ENCODE data around the gene ACAP2. TPM values are rescaled to one million over a fixed set of nuclear protein-coding genes. Genes with fewer than 3 reads are reported as not detected.
A peak's percentile ranks its signal among the peaks of the same experiment; 100 is the strongest.

ACAP2 gene
- polyA plus RNA-seq, 3 donors, result 41.5 to 96.5 (median 71.6) TPM

DNA sequence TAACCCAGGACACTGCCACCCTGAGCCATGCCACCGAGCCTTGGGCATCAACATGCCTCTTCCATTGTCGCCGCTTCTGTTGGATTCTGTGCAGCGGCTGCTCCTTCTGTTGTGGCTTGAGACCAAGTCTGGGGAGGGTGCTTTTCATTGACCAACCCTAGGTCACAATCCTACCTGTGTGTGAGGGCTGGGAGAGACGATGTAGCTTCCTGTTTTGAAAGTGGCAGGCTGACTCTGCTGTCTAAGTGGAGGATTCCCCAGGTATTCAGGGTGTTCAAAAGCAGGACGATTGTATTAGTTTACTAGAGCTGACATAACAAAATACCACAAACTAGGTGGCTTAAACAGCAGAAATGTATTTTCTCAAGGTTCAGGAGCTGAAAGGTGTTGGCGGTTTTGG is 13.0 kb upstream of the ACAP2 start:
- Histone ChIP-seq H3K4me2 (replicated peaks; ENCODE audit: extremely low read depth, low read length, poor library complexity, severe bottlenecking) (no peak overlapping the region), H3K9ac (ENCODE audit: insufficient read depth, low read length, poor library complexity, severe bottlenecking) (no peak overlapping the region), H4K20me1 (ENCODE audit: insufficient read depth, low read length) (no peaks in the 10 kb centered on the region), H3K27ac (ENCODE audit: low read depth in 1 of 2, low read length in 2 of 2) (no peak overlapping the region), H3K9me3 (replicated peaks in 1 of 2; ENCODE audit: control insufficient read depth in 1 of 2, insufficient read depth in 1 of 2, low read length in 2 of 2) (no peaks in the 10 kb centered on the region), H3K27me3 (ENCODE audit: control insufficient read depth in 2 of 2, insufficient read depth in 2 of 2, low read length in 2 of 2) (no peaks in the 10 kb centered on the region), H3K79me2 (ENCODE audit: insufficient read depth, low read length) (no peaks in the 10 kb centered on the region), H3K36me3 (replicated peaks in 1 of 2; ENCODE audit: control insufficient read depth in 1 of 2, insufficient read depth in 2 of 2, low read length in 2 of 2) (no peaks in the 10 kb centered on the region), H3K4me1 (ENCODE audit: control insufficient read depth in 1 of 2, insufficient read depth in 2 of 2, low read length in 2 of 2) (peaks cover 34 to 44% of the 10 kb centered on the region in 2 donors), H3K4me3 (replicated peaks in 1 of 3; ENCODE audit: low read depth in 2 of 3, low read length in 3 of 3) (no peak overlapping the region), H2AFZ (ENCODE audit: insufficient read depth, low read depth, low read length, poor library complexity, severe bottlenecking) (no peak overlapping the region)
- no peak for DNase-seq
- Mint-ChIP-seq H3K4me1 (peaks cover 44% of the 10 kb centered on the region), H3K27ac (no peak overlapping the region), H3K27me3 (ENCODE audit: low read depth in 3 of 3) (peaks cover 0 to 3% (median 2%) of the 10 kb centered on the region in 3 donors), H3K4me3 (no peak overlapping the region), H3K36me3 (no peaks in the 10 kb centered on the region), H3K9me3 (no peaks in the 10 kb centered on the region)
- 98% methylated on average over 4 of the region's 7 CpGs for WGBS (ENCODE audit: insufficient coverage)
- intact Hi-C loops (cut with micrococcal nuclease), result no loop called here
- TF ChIP-seq, protein P1, sequence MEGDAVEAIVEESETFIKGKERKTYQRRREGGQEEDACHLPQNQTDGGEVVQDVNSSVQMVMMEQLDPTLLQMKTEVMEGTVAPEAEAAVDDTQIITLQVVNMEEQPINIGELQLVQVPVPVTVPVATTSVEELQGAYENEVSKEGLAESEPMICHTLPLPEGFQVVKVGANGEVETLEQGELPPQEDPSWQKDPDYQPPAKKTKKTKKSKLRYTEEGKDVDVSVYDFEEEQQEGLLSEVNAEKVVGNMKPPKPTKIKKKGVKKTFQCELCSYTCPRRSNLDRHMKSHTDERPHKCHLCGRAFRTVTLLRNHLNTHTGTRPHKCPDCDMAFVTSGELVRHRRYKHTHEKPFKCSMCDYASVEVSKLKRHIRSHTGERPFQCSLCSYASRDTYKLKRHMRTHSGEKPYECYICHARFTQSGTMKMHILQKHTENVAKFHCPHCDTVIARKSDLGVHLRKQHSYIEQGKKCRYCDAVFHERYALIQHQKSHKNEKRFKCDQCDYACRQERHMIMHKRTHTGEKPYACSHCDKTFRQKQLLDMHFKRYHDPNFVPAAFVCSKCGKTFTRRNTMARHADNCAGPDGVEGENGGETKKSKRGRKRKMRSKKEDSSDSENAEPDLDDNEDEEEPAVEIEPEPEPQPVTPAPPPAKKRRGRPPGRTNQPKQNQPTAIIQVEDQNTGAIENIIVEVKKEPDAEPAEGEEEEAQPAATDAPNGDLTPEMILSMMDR (IDR thresholded peaks at IDR 0.05), result no peak

DNA sequence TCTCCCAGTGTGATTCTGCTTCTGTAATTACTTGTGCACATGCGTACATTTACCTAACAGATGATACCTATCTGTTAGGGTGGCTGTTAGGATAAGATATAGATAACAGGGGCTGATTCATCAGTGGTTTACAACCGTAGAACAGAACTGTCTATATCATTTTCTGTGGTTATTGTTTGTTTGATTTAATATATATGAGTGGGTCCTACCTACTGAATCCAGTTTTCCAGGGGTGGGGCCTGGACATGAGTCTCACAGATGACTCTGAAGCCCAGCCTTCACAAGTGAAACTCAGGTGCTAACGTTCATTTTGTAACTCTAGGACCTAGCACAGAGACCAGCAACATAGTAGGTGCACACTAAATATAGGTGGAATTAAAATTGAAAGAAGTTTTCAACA is 10.4 kb upstream of the ACAP2 start:
- WGBS (ENCODE audit: insufficient coverage), result 100% methylated on average over 1 of the region's 3 CpGs
- Histone ChIP-seq H3K4me1 (ENCODE audit: control insufficient read depth in 1 of 2, insufficient read depth in 2 of 2, low read length in 2 of 2) (peaks cover 40 to 46% of the 10 kb centered on the region in 2 donors), H3K9me3 (replicated peaks in 1 of 2; ENCODE audit: control insufficient read depth in 1 of 2, insufficient read depth in 1 of 2, low read length in 2 of 2) (no peaks in the 10 kb centered on the region), H3K79me2 (ENCODE audit: insufficient read depth, low read length) (no peaks in the 10 kb centered on the region), H4K20me1 (ENCODE audit: insufficient read depth, low read length) (no peaks in the 10 kb centered on the region), H3K4me2 (replicated peaks; ENCODE audit: extremely low read depth, low read length, poor library complexity, severe bottlenecking) (no peak overlapping the region), H3K9ac (ENCODE audit: insufficient read depth, low read length, poor library complexity, severe bottlenecking) (no peak overlapping the region), H3K27me3 (ENCODE audit: control insufficient read depth in 2 of 2, insufficient read depth in 2 of 2, low read length in 2 of 2) (no peaks in the 10 kb centered on the region), H3K4me3 (replicated peaks in 1 of 3; ENCODE audit: low read depth in 2 of 3, low read length in 3 of 3) (no peak overlapping the region), H2AFZ (ENCODE audit: insufficient read depth, low read depth, low read length, poor library complexity, severe bottlenecking) (no peak overlapping the region), H3K36me3 (replicated peaks in 1 of 2; ENCODE audit: control insufficient read depth in 1 of 2, insufficient read depth in 2 of 2, low read length in 2 of 2) (no peaks in the 10 kb centered on the region), H3K27ac (ENCODE audit: low read depth in 1 of 2, low read length in 2 of 2) (no peak overlapping the region)
- no peak for DNase-seq
- Mint-ChIP-seq H3K27ac (peak overlapping the region in 1 of 7 donors; percentile 1), H3K36me3 (peaks cover 3% of the 10 kb centered on the region in 2 donors), H3K9me3 (peaks cover 0 to 4% (median 0%) of the 10 kb centered on the region in 7 donors), H3K27me3 (ENCODE audit: low read depth in 3 of 3) (peaks cover 0 to 3% (median 2%) of the 10 kb centered on the region in 3 donors), H3K4me3 (no peak overlapping the region), H3K4me1 (peaks cover 48% of the 10 kb centered on the region)
- intact Hi-C loops (cut with micrococcal nuclease), result no loop called here
- TF ChIP-seq, protein P1 (IDR thresholded peaks at IDR 0.05), result no peak
